Rectal smooth muscle tissue (tissue), 1 donor: Measurements from ENCODE around the gene INTS4.
"Not testable (repeated sequence)": the region's sequence is repeated elsewhere in the genome, so short reads cannot be mapped to it uniquely, and the experiment has no call there.

Experiments
- H3K27ac ChIP-seq: one replicate; pipeline ENCODE4 v1.7.0; 2013; ENCODE audit warnings: low read depth, low read length, inconsistent platforms
- H3K27me3 ChIP-seq: one replicate; pipeline ENCODE4 v1.7.0; 2013; ENCODE audit warnings: low read length; ENCODE audit not compliant: control insufficient read depth, insufficient read depth
- H3K36me3 ChIP-seq: one replicate; pipeline ENCODE4 v1.7.0; 2013; ENCODE audit warnings: low read length; ENCODE audit not compliant: control insufficient read depth, insufficient read depth
- H3K4me1 ChIP-seq: one replicate; pipeline ENCODE4 v1.7.0; 2013; ENCODE audit warnings: low read length; ENCODE audit not compliant: control insufficient read depth, insufficient read depth
- H3K4me3 ChIP-seq: one replicate; pipeline ENCODE4 v1.7.0; 2013; ENCODE audit warnings: low read length
- H3K9ac ChIP-seq: one replicate; pipeline ENCODE4 v1.7.0; 2013; ENCODE audit warnings: low read length

The INTS4 gene

GRCh38 chr11:77913608-77914306 is 80.7 kb downstream of the INTS4 start:
- H3K27me3 ChIP-seq, H3K4me1 ChIP-seq, H3K9ac ChIP-seq, H3K4me3 ChIP-seq, H3K27ac ChIP-seq, H3K36me3 ChIP-seq: not testable (repeated sequence)

- H3K4me3 ChIP-seq, H3K27me3 ChIP-seq, H3K9ac ChIP-seq, H3K27ac ChIP-seq, H3K4me1 ChIP-seq, H3K36me3 ChIP-seq: not testable (repeated sequence)
Measured at GRCh38 chr11:77910828-77911227, 83.6 kb downstream of the INTS4 start.

- Histone ChIP-seq H3K36me3 (no peaks in the 10 kb centered on the region), H3K4me1 (peaks cover 3% of the 10 kb centered on the region), H3K27ac (no peak overlapping the region), H3K9ac (no peak overlapping the region), H3K27me3 (no peaks in the 10 kb centered on the region), H3K4me3 (no peak overlapping the region)
Measured at GRCh38 chr11:77909277-77909676, 85.2 kb downstream of the INTS4 start.

- Histone ChIP-seq H3K4me3 (no peak overlapping the region), H3K9ac (no peak overlapping the region), H3K27ac (no peak overlapping the region), H3K4me1 (peaks cover under 1% of the 10 kb centered on the region), H3K36me3 (no peaks in the 10 kb centered on the region), H3K27me3 (no peaks in the 10 kb centered on the region)
Measured at GRCh38 chr11:77908835-77909234, 85.6 kb downstream of the INTS4 start.

- not testable (repeated sequence) for H3K9ac ChIP-seq, H3K27me3 ChIP-seq, H3K4me1 ChIP-seq, H3K36me3 ChIP-seq, H3K4me3 ChIP-seq, H3K27ac ChIP-seq
Measured at GRCh38 chr11:77894949-77895348, 99.5 kb downstream of the INTS4 start.

GRCh38 chr11:77891703-77892102 is 102.8 kb downstream of the INTS4 start:
- H3K4me1 ChIP-seq: not testable (repeated sequence)

GRCh38 chr11:77891256-77891655 is 103.2 kb downstream of the INTS4 start:
- not testable (repeated sequence) for H3K4me3 ChIP-seq, H3K27ac ChIP-seq

More at GRCh38 chr11:77891703-77892102, 102.8 kb downstream of the INTS4 start:
- H3K9ac ChIP-seq, H3K4me3 ChIP-seq, H3K27ac ChIP-seq, H3K36me3 ChIP-seq, H3K27me3 ChIP-seq: not testable (repeated sequence)

GRCh38 chr11:77890619-77891056 is 103.8 kb downstream of the INTS4 start:
- H3K4me1 ChIP-seq, H3K4me3 ChIP-seq, H3K36me3 ChIP-seq, H3K9ac ChIP-seq, H3K27ac ChIP-seq, H3K27me3 ChIP-seq: not testable (repeated sequence)

More at GRCh38 chr11:77891256-77891655, 103.2 kb downstream of the INTS4 start:
- H3K9ac ChIP-seq, H3K4me1 ChIP-seq, H3K36me3 ChIP-seq, H3K27me3 ChIP-seq: not testable (repeated sequence)

- H3K36me3 ChIP-seq, H3K9ac ChIP-seq, H3K4me3 ChIP-seq, H3K27me3 ChIP-seq, H3K27ac ChIP-seq, H3K4me1 ChIP-seq: not testable (repeated sequence)
Measured at GRCh38 chr11:77890100-77890614, 104.3 kb downstream of the INTS4 start.

- not testable (repeated sequence) for H3K36me3 ChIP-seq, H3K4me1 ChIP-seq, H3K9ac ChIP-seq, H3K4me3 ChIP-seq, H3K27me3 ChIP-seq, H3K27ac ChIP-seq
Measured at GRCh38 chr11:77889045-77889444, 105.4 kb downstream of the INTS4 start.

GRCh38 chr11:77886401-77886800 is 108.1 kb downstream of the INTS4 start:
- Histone ChIP-seq H3K36me3 (peaks cover 5% of the 10 kb centered on the region), H3K4me3 (no peak overlapping the region), H3K9ac (no peak overlapping the region), H3K4me1 (no peaks in the 10 kb centered on the region), H3K27me3 (no peaks in the 10 kb centered on the region), H3K27ac (no peak overlapping the region)

- Histone ChIP-seq H3K9ac (no peak overlapping the region), H3K27ac (no peak overlapping the region), H3K36me3 (peaks cover 8% of the 10 kb centered on the region), H3K27me3 (no peaks in the 10 kb centered on the region), H3K4me3 (no peak overlapping the region), H3K4me1 (no peaks in the 10 kb centered on the region)
Measured at GRCh38 chr11:77884829-77885190, 109.7 kb downstream of the INTS4 start.

GRCh38 chr11:77884186-77884828 is 110.2 kb downstream of the INTS4 start:
- H3K4me3 ChIP-seq: no peak overlapping the region
- no peak overlapping the region for H3K9ac ChIP-seq
- no peaks in the 10 kb centered on the region for H3K4me1 ChIP-seq
- no peaks in the 10 kb centered on the region for H3K27me3 ChIP-seq
- peaks cover 5% of the 10 kb centered on the region for H3K36me3 ChIP-seq
- no peak overlapping the region for H3K27ac ChIP-seq
